GM12878 (cell line): ENCODE results near the gene DCC. TPM values are rescaled to one million over a fixed set of nuclear protein-coding genes. Genes with fewer than 3 reads are reported as not detected.

ENCODE experiments used
- ATAC-seq: fragments of 200-7000 bp; cut with Tn5 transposase; 3 replicates; pipeline ENCODE4 v1.9.1; 2020; ENCODE audit warnings: mild to moderate bottlenecking, moderate library complexity
- BruUV-seq: library from RNA; stranded (reverse); fragments of 400-500 nt; replicated peaks from 2 replicates; lab custom pipeline; 2021; lab: Mats Ljungman, UMichigan
- CTCF ChIA-PET: fragments of 300-600 bp; sonication (Branson Sonifier 250); formaldehyde crosslinking; extraction: SDS; loops from one replicate; lab custom pipeline; 2021; ENCODE audit warnings: inconsistent platforms; lab: Yijun Ruan, JAX
- POLR2A ChIA-PET: fragments of 350-600 bp; formaldehyde crosslinking; extraction: SDS; loops from one replicate; lab custom pipeline; 2021; ENCODE audit warnings: inconsistent platforms; lab: Charles Lee
- RAD21 ChIA-PET: fragments of 300-600 bp; sonication (Branson Sonifier 250); formaldehyde crosslinking; loops from one replicate; lab custom pipeline; 2023; ENCODE audit warnings: antibody characterized with exemption; ENCODE audit not compliant: unreplicated experiment; lab: Charles Lee
- SMC1A ChIA-PET: fragments of 300-600 bp; sonication (Branson Sonifier 250); formaldehyde crosslinking; loops from one replicate; lab custom pipeline; 2023; ENCODE audit not compliant: unreplicated experiment, uncharacterized antibody; lab: Charles Lee
- DNase-seq: peaks from one replicate; pipeline ENCODE4 v3.0.0-alpha.2; 2011; ENCODE audit warnings: low read depth, low spot score
- FAIRE-seq: peaks from 3 replicates; lab custom pipeline; 2011; peaks lifted over from hg19 to GRCh38; lab: Jason Lieb, UNC
- H2AFZ ChIP-seq: 2 replicates; pipeline ENCODE4 v1.6.0; 2011; ENCODE audit warnings: low read depth, low read length, control low read depth; ENCODE audit not compliant: control insufficient read depth
- H3K27ac ChIP-seq: 2 replicates; pipeline ENCODE4 v1.5.1; 2011; ENCODE audit warnings: control low read depth; ENCODE audit not compliant: control insufficient read depth, insufficient read depth
- H3K27me3 ChIP-seq, 2 experiments: replicated peaks in 1 of 2; 2 replicates each; pipeline versions ENCODE4 v1.6.0 to v1.6.1; 2011; ENCODE audit warnings: low read length in 1 of 2; ENCODE audit not compliant: control insufficient read depth in 2 of 2, insufficient read depth in 2 of 2
- H3K36me3 ChIP-seq, 2 experiments: 2 replicates each; pipeline ENCODE4 v1.5.1; 2011; ENCODE audit warnings: low read length in 1 of 2; ENCODE audit not compliant: control insufficient read depth in 2 of 2, insufficient read depth in 2 of 2
- H3K4me1 ChIP-seq: 2 replicates; pipeline ENCODE4 v1.6.1; 2011; ENCODE audit warnings: mild to moderate bottlenecking, low read length, moderate library complexity, mixed read lengths; ENCODE audit not compliant: control insufficient read depth, insufficient read depth
- H3K4me2 ChIP-seq: 2 replicates; pipeline ENCODE4 v1.6.0; 2011; ENCODE audit warnings: control low read depth; ENCODE audit not compliant: control insufficient read depth, insufficient read depth
- H3K4me3 ChIP-seq: fragments of 200-600 bp; sonication (generic); 2 replicates; pipeline ENCODE4 v1.5.1; 2016
- H3K79me2 ChIP-seq: 2 replicates; pipeline ENCODE4 v1.6.0; 2011; ENCODE audit warnings: low read length; ENCODE audit not compliant: control insufficient read depth, insufficient read depth
- H3K9ac ChIP-seq: 2 replicates; pipeline ENCODE4 v1.8.0; 2011; ENCODE audit warnings: low read length, control low read depth, mixed read lengths; ENCODE audit not compliant: control insufficient read depth, insufficient read depth
- H3K9me3 ChIP-seq: replicated peaks from 3 replicates; pipeline ENCODE4 v1.5.1; 2011; ENCODE audit warnings: mild to moderate bottlenecking, low read length; ENCODE audit not compliant: control insufficient read depth, insufficient read depth
- H4K20me1 ChIP-seq: 2 replicates; pipeline ENCODE4 v1.6.0; 2011; ENCODE audit not compliant: control insufficient read depth, insufficient read depth
- ATF2 ChIP-seq: IDR thresholded peaks from 2 replicates; pipeline ENCODE4 v1.6.1; 2012; ENCODE audit warnings: low read length, inconsistent platforms
- ATF7 ChIP-seq: fragments of 450-650 bp; IDR thresholded peaks from 2 replicates; pipeline ENCODE4 v1.6.1; 2016; ENCODE audit warnings: low read depth, mild to moderate bottlenecking
- BHLHE40 ChIP-seq, 2 experiments: fragments of 450-650 bp in 1 of 2; IDR thresholded peaks; 2 replicates each; pipeline ENCODE4 v1.6.1; 2011 to 2017; ENCODE audit warnings: low read depth in 2 of 2, borderline replicate concordance in 1 of 2, improper control_type of control experiment in 1 of 2, low read length in 1 of 2, mild to moderate bottlenecking in 1 of 2
- BRCA1 ChIP-seq: IDR thresholded peaks from 2 replicates; pipeline ENCODE4 v1.6.1; 2011; ENCODE audit warnings: low read depth, low read length, improper control_type of control experiment
- CHD4 ChIP-seq: fragments of 200-600 bp; sonication (generic); IDR thresholded peaks from 2 replicates; pipeline ENCODE4 v1.6.1; 2016; ENCODE audit warnings: mild to moderate bottlenecking
- CREB1 ChIP-seq: IDR thresholded peaks from 2 replicates; pipeline ENCODE4 v1.6.1; 2012; ENCODE audit warnings: low read depth, mild to moderate bottlenecking, inconsistent platforms
- EZH2 ChIP-seq: IDR thresholded peaks from 2 replicates; pipeline ENCODE4 v1.6.1; 2012; ENCODE audit warnings: low read depth, mild to moderate bottlenecking, control low read depth, inconsistent platforms, low read length, borderline replicate concordance; ENCODE audit not compliant: control insufficient read depth
- FOXM1 ChIP-seq: IDR thresholded peaks from 2 replicates; pipeline ENCODE4 v1.6.1; 2012; ENCODE audit warnings: low read depth, mild to moderate bottlenecking, inconsistent platforms, low read length, moderate library complexity
- MEF2B ChIP-seq: fragments of 450-650 bp; IDR thresholded peaks from 2 replicates; pipeline ENCODE4 v1.6.1; 2018; ENCODE audit warnings: mild to moderate bottlenecking, moderate library complexity; ENCODE audit not compliant: partially characterized antibody, poor library complexity, severe bottlenecking
- MLLT1 ChIP-seq: fragments of 450-650 bp; IDR thresholded peaks from 2 replicates; pipeline ENCODE4 v1.6.1; 2016; ENCODE audit warnings: mild to moderate bottlenecking
- SMAD1 ChIP-seq: fragments of 450-650 bp; IDR thresholded peaks from 2 replicates; pipeline ENCODE4 v1.6.1; 2018; ENCODE audit warnings: mild to moderate bottlenecking, low read depth; ENCODE audit not compliant: partially characterized antibody
- SPI1 ChIP-seq: IDR thresholded peaks from 2 replicates; pipeline ENCODE4 v1.6.1; 2011; ENCODE audit warnings: low read depth, mild to moderate bottlenecking, low read length, moderate library complexity, borderline replicate concordance; ENCODE audit not compliant: insufficient read depth
- SRF ChIP-seq, 2 experiments: IDR thresholded peaks; 2 replicates each; pipeline ENCODE4 v1.6.1; 2011; ENCODE audit warnings: low read depth in 2 of 2, low read length in 2 of 2, mild to moderate bottlenecking in 1 of 2, moderate library complexity in 1 of 2
- STAT3 ChIP-seq: IDR thresholded peaks from 2 replicates; pipeline ENCODE4 v1.6.1; 2011; ENCODE audit warnings: low read depth, low read length, improper control_type of control experiment
- SUZ12 ChIP-seq: fragments of 200-600 bp; sonication (generic); IDR thresholded peaks from one replicate; pipeline ENCODE4 v1.6.1; 2018; ENCODE audit warnings: antibody characterized with exemption, mild to moderate bottlenecking; ENCODE audit not compliant: unreplicated experiment
- ZNF384 ChIP-seq: IDR thresholded peaks from 2 replicates; pipeline ENCODE4 v1.6.1; 2012; ENCODE audit warnings: low read depth, mild to moderate bottlenecking, low read length, improper control_type of control experiment, borderline replicate concordance
- WGBS: methylation state at CpG from one replicate; pipeline ENCODE4 v1.1.6; 2016; ENCODE audit warnings: low lambda C conversion rate; ENCODE audit not compliant: insufficient replicate concordance, insufficient coverage; ENCODE audit errors: missing lambda C conversion rate; 5-methylcytosine and 5-hydroxymethylcytosine counted together
- in situ Hi-C: fragments of 300-500 bp; cut with MboI; formaldehyde crosslinking; loops from 9 replicates; pipeline ENCODE4 v1.14.3; 2018; ENCODE audit warnings: mixed read lengths
- intact Hi-C: fragments of 100-400 bp; cut with micrococcal nuclease; formaldehyde crosslinking; loops from one replicate; pipeline ENCODE4 v1.14.2; 2022; ENCODE audit not compliant: unreplicated experiment
- polyA plus RNA-seq, 11 experiments: library from polyadenylated mRNA; depleted of rRNA in 4 of 11; unstranded in 6 of 11; stranded (reverse) in 5 of 11; fragments of >200 nt; fragmentation: Nextera tagmentation in 4 of 11; fragmentation: Illumina TruSeq in 1 of 11; extraction: Ambion mirVana in 4 of 11; extraction: Trizol in 1 of 11; gene quantifications; 1 replicate in 1 of 11; 2 replicates in 10 of 11; pipeline versions ENCODE4 v1.2.1 to v1.2.3, GENCODE V29; 2011 to 2016; ENCODE audit warnings: inconsistent platforms in 2 of 11, missing spikeins in 2 of 11, low read depth in 1 of 11
- total RNA-seq, 4 experiments: library from RNA; depleted of rRNA in 3 of 4; stranded (reverse); fragments of >200 nt in 3 of 4; fragmentation: Illumina TruSeq in 1 of 4; extraction: Trizol in 1 of 4; gene quantifications; 2 replicates each; pipeline versions ENCODE4 v1.2.1 to v1.2.3, GENCODE V29; 2013 to 2021
- TF ChIP-seq, protein P1 (sequence below): IDR thresholded peaks from 2 replicates; pipeline ENCODE4 v1.6.1; 2011; ENCODE audit warnings: low read depth, low read length, improper control_type of control experiment, borderline replicate concordance
- TF ChIP-seq, protein P2 (sequence below): fragments of 450-650 bp; IDR thresholded peaks from 2 replicates; pipeline ENCODE4 v1.6.1; 2014; ENCODE audit warnings: mild to moderate bottlenecking

Gene DCC
- total and polyA plus RNA-seq, 10 of the 15 experiments (the other 5 are each of a cell fraction or from before 2014, with no cell fraction given) = 0.01 TPM; not detected in 9

DNA sequence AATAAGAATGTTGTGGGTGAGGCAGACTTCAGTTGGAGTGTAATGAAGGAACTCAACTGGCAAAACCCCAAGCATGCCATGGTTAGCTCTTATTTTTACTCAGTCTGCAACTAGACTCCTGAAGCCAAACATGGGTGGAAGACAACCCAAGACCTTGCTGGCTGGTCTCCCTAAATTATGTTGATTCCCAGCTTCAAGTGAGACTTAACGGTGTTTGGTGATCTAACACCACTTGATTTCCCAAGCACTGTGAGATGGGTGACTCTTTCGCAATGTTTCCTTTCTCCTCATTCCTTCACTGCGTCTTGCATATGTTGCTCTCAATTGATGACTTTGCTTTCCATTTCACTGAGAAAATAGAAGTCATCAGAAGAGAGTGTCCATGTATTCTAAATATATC is 693.1 kb downstream of the DCC start:
- no TSS peak for BruUV-seq
- no peak for FAIRE-seq

More for the DNA sequence above, 693.1 kb downstream of the DCC start:
- in situ Hi-C loops = no loop called here
- ATAC-seq (no peak), DNase-seq (no peak)
- H3K9ac ChIP-seq = no peak overlapping the region
- H3K4me2 ChIP-seq = no peak overlapping the region
- SMC1A ChIA-PET = no interaction called here
- H3K4me1 ChIP-seq = no peaks in the 10 kb centered on the region
- H3K4me3 ChIP-seq = no peak overlapping the region
- H3K36me3 ChIP-seq = no peaks in the 10 kb centered on the region
- POLR2A ChIA-PET = no interaction called here
- no peaks in the 10 kb centered on the region for H3K9me3 ChIP-seq
- RAD21 ChIA-PET = no interaction called here
- H3K27ac ChIP-seq = no peak overlapping the region
- H3K79me2 ChIP-seq = no peaks in the 10 kb centered on the region
- intact Hi-C loops = no loop called here
- no peaks in the 10 kb centered on the region for H3K27me3 ChIP-seq
- CTCF ChIA-PET = no interaction called here
- H4K20me1 ChIP-seq = no peaks in the 10 kb centered on the region
- no peak overlapping the region for H2AFZ ChIP-seq
- WGBS = 37% methylated on average over 3 of the region's 3 CpGs
- no peak for TF ChIP-seq CREB1
- TF ChIP-seq ATF7 = no peak
- TF ChIP-seq BHLHE40 (IDR thresholded peaks at IDR 0.05; ENCODE audit: borderline replicate concordance in 1 of 2, low read depth in 2 of 2, low read length in 1 of 2) = no peak
- no peak for TF ChIP-seq MLLT1
- TF ChIP-seq SRF (IDR thresholded peaks at IDR 0.05; ENCODE audit: low read depth in 2 of 2, low read length in 2 of 2) = no peak
- no peak for TF ChIP-seq SMAD1
- TF ChIP-seq SUZ12 = no peak
- no peak for TF ChIP-seq SPI1
- TF ChIP-seq MEF2B = no peak
- no peak for TF ChIP-seq FOXM1
- TF ChIP-seq EZH2 = no peak
- no peak for TF ChIP-seq ATF2
- TF ChIP-seq CHD4 = no peak
- TF ChIP-seq, protein P1, sequence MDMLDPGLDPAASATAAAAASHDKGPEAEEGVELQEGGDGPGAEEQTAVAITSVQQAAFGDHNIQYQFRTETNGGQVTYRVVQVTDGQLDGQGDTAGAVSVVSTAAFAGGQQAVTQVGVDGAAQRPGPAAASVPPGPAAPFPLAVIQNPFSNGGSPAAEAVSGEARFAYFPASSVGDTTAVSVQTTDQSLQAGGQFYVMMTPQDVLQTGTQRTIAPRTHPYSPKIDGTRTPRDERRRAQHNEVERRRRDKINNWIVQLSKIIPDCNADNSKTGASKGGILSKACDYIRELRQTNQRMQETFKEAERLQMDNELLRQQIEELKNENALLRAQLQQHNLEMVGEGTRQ = no peak
- no peak for TF ChIP-seq BRCA1
- TF ChIP-seq ZNF384 = no peak
- TF ChIP-seq STAT3 = no peak
- TF ChIP-seq, protein P2, sequence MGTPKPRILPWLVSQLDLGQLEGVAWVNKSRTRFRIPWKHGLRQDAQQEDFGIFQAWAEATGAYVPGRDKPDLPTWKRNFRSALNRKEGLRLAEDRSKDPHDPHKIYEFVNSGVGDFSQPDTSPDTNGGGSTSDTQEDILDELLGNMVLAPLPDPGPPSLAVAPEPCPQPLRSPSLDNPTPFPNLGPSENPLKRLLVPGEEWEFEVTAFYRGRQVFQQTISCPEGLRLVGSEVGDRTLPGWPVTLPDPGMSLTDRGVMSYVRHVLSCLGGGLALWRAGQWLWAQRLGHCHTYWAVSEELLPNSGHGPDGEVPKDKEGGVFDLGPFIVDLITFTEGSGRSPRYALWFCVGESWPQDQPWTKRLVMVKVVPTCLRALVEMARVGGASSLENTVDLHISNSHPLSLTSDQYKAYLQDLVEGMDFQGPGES = no peak
